Large intestine (tissue), 3 donors: ENCODE results near the gene SETBP1. TPM values are rescaled to one million over a fixed set of nuclear protein-coding genes. Genes with fewer than 3 reads are reported as not detected.

Experiments
- DNase-seq, 2 donors: peaks; one replicate each; pipeline versions ENCODE4 v3.0.0 to v3.0.0-alpha.2; 2013
- H3K27ac ChIP-seq: one replicate; pipeline ENCODE4 v1.5.1; 2013; ENCODE audit warnings: low read length
- H3K27me3 ChIP-seq: 2 replicates; pipeline ENCODE4 v1.6.1; 2013; ENCODE audit warnings: low read length; ENCODE audit not compliant: control insufficient read depth, insufficient read depth
- H3K36me3 ChIP-seq: 2 replicates; pipeline ENCODE4 v1.6.1; 2013; ENCODE audit warnings: low read length; ENCODE audit not compliant: control insufficient read depth, insufficient read depth
- H3K4me1 ChIP-seq: one replicate; pipeline ENCODE4 v1.6.1; 2013; ENCODE audit warnings: low read length; ENCODE audit not compliant: control insufficient read depth, insufficient read depth
- H3K4me3 ChIP-seq: one replicate; pipeline ENCODE4 v1.5.1; 2013; ENCODE audit warnings: low read length
- H3K9me3 ChIP-seq: one replicate; pipeline ENCODE4 v1.6.1; 2013; ENCODE audit warnings: mild to moderate bottlenecking, low read depth, low read length, moderate library complexity; ENCODE audit not compliant: control insufficient read depth
- WGBS: methylation state at CpG from one replicate; pipeline ENCODE4 v1.1.5; 2013; ENCODE audit warnings: low lambda C conversion rate; ENCODE audit not compliant: insufficient coverage; 5-methylcytosine and 5-hydroxymethylcytosine counted together
- polyA plus RNA-seq: library from polyadenylated mRNA; unstranded; fragments of 120-200 nt; gene quantifications from one replicate; pipeline ENCODE4 v1.2.1, GENCODE V29; 2013

SETBP1 gene
- polyA plus RNA-seq, 1 donor: 6.7 TPM

DNA sequence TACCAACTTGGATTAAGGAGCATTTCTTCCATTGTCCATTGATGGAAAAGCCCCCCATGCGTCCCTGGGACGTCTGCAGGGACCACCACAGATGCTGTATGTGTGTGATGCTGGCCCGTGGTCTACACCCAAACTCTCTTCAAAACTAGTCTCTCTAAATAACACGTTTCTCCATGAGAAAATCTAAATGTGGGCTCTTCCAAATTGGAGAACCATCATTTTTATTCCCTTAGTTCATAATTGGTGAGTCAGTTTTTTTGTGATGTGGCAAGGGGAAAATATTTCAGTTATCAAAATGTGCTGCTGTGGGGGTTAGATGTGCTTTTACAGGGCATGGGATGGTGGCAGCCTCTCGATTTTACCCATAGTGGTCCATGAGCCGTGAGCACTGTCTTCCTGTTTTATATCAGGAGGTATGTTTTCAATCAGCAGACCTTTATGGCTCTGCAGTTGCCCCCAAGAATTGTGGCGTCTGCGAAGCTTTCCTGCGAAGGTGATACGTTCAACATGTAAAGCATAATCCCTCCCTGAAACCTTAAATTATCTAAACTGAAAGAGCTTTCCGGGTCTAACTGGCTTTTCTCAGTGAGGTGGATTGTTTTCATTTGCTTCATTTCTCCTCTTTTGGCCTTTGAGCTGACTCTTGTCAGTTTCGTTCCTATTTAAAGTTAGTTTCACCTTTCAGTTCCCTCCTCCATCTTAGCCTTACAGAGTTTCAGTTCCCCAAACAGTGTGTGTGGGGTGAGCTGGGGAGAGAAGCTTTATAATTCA, 78.4 kb downstream of the SETBP1 start:
- Histone ChIP-seq H3K27me3 (no peaks in the 10 kb centered on the region), H3K27ac (peak overlapping the region; percentile 5), H3K4me1 (peaks cover 16% of the 10 kb centered on the region), H3K4me3 (no peak overlapping the region), H3K36me3 (no peaks in the 10 kb centered on the region), H3K9me3 (no peaks in the 10 kb centered on the region)
- WGBS: 25% methylated on average over 1 of the region's 12 CpGs
- DNase-seq: peak in 1 of 2 donors; percentile 63

GRCh38 chr18:44759925-44760342, 79.2 kb downstream of the SETBP1 start:
- H3K4me1 ChIP-seq: peaks cover 16% of the 10 kb centered on the region
- no peaks in the 10 kb centered on the region for H3K9me3 ChIP-seq
- no peaks in the 10 kb centered on the region for H3K36me3 ChIP-seq
- no peaks in the 10 kb centered on the region for H3K27me3 ChIP-seq
- no peak overlapping the region for H3K4me3 ChIP-seq
- WGBS: no CpG with 5 or more reads among the region's 1 CpG
- DNase-seq: peak in 1 of 2 donors; percentile 41
- H3K27ac ChIP-seq: peak overlapping the region; percentile 5

DNA sequence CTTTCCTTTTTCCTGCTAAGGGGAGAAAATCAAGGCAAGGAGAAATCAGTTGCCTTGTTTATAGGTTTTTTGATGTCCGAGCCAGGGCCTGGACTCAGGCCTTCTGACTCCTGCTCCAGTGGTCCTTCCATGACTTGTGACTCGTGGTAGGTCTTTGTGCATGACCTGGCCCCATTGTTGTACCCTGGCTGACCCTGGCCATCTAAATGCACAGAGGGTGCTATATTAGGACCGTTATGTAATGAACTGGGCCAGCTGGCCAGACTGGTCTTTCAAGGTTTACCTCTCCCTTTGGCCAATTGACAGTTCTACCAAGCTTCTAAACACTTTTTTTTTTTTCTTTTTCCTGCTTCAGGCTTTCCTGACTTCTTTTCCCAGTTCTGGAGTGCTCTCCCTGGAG, 81.1 kb downstream of the SETBP1 start:
- DNase-seq: no peak
- no CpG with 5 or more reads among the region's 3 CpGs for WGBS
- no peak overlapping the region for H3K27ac ChIP-seq
- no peak overlapping the region for H3K4me3 ChIP-seq
- peaks cover 19% of the 10 kb centered on the region for H3K4me1 ChIP-seq
- H3K9me3 ChIP-seq: no peaks in the 10 kb centered on the region
- no peaks in the 10 kb centered on the region for H3K27me3 ChIP-seq
- no peaks in the 10 kb centered on the region for H3K36me3 ChIP-seq

DNA sequence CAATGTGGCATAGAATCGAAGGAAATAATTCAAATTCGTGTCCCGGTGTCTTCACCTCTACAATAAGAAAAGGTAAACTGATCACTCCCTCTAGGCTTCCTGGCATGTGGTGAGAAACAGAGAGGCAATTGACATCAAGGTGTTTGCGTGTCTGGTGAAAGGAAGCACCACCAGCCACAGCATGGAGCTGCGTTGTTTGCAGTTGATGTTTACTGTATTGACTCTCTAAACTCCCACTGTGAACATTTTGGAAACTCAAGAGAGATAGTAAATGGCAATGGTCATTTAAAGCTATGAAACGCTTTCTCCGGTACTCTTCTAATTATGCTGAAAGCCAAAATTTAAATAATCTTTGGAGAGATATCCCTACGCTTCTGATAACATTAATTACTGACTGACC, 82.6 kb downstream of the SETBP1 start:
- H3K4me3 ChIP-seq: no peak overlapping the region
- peaks cover 19% of the 10 kb centered on the region for H3K4me1 ChIP-seq
- WGBS: 95% methylated on average over 3 of the region's 8 CpGs
- no peaks in the 10 kb centered on the region for H3K9me3 ChIP-seq
- no peaks in the 10 kb centered on the region for H3K27me3 ChIP-seq
- no peak for DNase-seq
- no peak overlapping the region for H3K27ac ChIP-seq
- no peaks in the 10 kb centered on the region for H3K36me3 ChIP-seq

DNA sequence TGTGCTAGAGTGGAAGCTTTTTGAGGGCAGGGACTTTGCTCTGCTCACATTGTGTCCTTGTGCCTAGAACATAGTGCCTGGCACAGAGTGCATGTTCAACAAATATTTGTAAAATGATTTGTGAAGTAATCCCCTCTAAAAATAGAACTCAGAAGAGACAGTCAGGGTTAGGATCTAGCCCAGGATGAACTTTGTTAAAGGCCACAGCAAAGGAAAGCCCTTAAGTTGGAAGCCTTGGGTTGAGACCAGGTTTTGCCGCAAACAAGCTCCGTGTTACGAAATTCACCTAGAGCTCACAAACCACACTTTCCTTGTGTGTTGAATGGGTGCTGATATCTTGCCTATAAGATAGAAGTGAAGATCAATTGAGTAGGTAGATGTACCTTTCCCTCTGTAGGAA, 84.2 kb downstream of the SETBP1 start:
- no peak overlapping the region for H3K4me3 ChIP-seq
- no peaks in the 10 kb centered on the region for H3K27me3 ChIP-seq
- WGBS: no CpG with 5 or more reads among the region's 3 CpGs
- H3K4me1 ChIP-seq: peaks cover 9% of the 10 kb centered on the region
- no peak for DNase-seq
- no peak overlapping the region for H3K27ac ChIP-seq
- no peaks in the 10 kb centered on the region for H3K36me3 ChIP-seq
- no peaks in the 10 kb centered on the region for H3K9me3 ChIP-seq

DNA sequence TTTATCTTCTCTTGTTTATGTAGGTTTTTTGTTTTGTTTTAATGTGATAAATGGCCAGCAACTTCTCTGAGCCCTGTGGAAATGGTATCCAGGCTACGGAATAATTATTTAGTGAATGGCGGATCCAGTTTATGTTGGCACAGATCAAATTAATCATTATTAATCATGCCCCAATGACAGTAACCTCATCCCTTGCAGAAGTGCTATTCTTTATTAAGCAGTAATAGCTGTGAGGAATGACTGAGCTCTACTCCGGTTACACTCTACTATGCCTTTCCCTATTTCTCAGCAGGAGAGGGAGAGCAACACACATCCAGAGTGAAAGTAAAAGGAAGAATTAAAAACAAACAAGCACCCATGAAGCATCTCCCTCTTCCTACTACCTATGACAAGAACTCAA, 84.8 kb downstream of the SETBP1 start:
- no peak overlapping the region for H3K4me3 ChIP-seq
- H3K27me3 ChIP-seq: no peaks in the 10 kb centered on the region
- no peaks in the 10 kb centered on the region for H3K36me3 ChIP-seq
- peaks cover 4% of the 10 kb centered on the region for H3K4me1 ChIP-seq
- no peaks in the 10 kb centered on the region for H3K9me3 ChIP-seq
- WGBS: no CpG with 5 or more reads among the region's 3 CpGs
- DNase-seq: no peak
- H3K27ac ChIP-seq: no peak overlapping the region

DNA sequence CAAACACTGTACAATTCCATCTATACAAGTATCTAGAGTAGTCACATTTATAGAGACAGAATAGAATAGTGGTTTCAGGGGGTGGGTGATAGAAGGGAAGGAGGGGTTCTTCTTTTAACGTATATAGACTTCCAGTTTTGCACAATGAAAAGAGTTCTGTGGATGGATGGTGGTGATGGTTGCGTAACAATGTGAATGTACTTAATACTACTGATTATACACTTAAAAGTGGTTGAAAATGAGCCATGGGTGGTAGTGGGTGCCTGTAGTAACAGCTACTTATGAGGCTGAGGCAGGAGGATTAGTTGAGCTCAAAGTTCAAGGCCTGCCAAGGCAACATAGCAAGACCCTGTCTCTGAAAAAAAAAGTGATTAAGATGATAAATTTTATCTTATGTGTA, 85.8 kb downstream of the SETBP1 start:
- no peak for DNase-seq
- WGBS: no CpG with 5 or more reads among the region's 2 CpGs
- H3K9me3 ChIP-seq: no peaks in the 10 kb centered on the region
- H3K27ac ChIP-seq: no peak overlapping the region
- no peak overlapping the region for H3K4me3 ChIP-seq
- H3K36me3 ChIP-seq: no peaks in the 10 kb centered on the region
- peaks cover 11% of the 10 kb centered on the region for H3K4me1 ChIP-seq
- no peaks in the 10 kb centered on the region for H3K27me3 ChIP-seq

DNA sequence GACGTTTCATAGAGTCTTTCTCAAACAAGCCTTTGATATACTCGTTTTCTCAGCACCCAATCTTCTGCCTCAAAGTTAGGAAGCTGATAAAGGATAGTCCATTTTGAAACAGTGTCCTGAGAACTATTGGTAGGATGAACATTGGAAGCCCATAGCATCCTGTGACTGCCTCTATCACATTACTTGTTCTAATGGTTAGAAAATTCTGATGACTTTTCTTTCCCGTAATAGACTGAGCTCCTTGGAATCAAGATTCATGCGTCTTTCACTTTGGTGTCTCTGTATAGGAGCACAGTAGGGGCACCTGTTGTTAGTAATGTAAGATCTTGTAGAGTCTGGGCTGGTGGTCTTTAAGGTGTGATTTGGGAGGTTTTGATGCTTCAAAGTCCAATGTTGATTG, 87.1 kb downstream of the SETBP1 start:
- no peaks in the 10 kb centered on the region for H3K9me3 ChIP-seq
- no peak overlapping the region for H3K4me3 ChIP-seq
- no peaks in the 10 kb centered on the region for H3K36me3 ChIP-seq
- H3K27me3 ChIP-seq: no peaks in the 10 kb centered on the region
- peaks cover 21% of the 10 kb centered on the region for H3K4me1 ChIP-seq
- 100% methylated on average over 2 of the region's 4 CpGs for WGBS
- no peak for DNase-seq
- H3K27ac ChIP-seq: no peak overlapping the region

- no CpG with 5 or more reads among the region's 2 CpGs for WGBS
- Histone ChIP-seq H3K4me1 (peaks cover 21% of the 10 kb centered on the region), H3K27me3 (no peaks in the 10 kb centered on the region), H3K36me3 (no peaks in the 10 kb centered on the region), H3K9me3 (no peaks in the 10 kb centered on the region), H3K27ac (no peak overlapping the region), H3K4me3 (no peak overlapping the region)
- DNase-seq: no peak
Observed at GRCh38 chr18:44770641-44771040, 90.0 kb downstream of the SETBP1 start.

DNA sequence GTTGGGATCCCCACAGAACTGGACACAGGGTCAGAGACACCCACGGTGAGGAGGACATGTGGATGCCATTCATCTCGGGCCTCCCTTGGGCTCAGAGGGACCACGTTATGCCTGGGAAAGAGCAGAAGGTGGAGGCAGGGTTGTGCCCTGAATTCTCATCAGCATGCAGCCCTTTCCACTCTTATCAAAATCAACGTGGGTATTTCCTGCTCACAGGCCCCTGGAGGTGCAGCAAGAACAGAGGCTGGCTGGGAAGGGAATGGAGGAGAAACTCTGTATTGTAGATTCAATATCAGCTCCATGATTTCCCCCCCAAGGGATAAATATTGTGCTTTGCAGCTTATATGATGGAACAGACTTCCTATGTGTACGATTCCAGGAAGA, 90.9 kb downstream of the SETBP1 start:
- H3K4me3 ChIP-seq: no peak overlapping the region
- no CpG with 5 or more reads among the region's 5 CpGs for WGBS
- H3K27ac ChIP-seq: peak overlapping the region; percentile 55
- no peaks in the 10 kb centered on the region for H3K9me3 ChIP-seq
- no peaks in the 10 kb centered on the region for H3K27me3 ChIP-seq
- H3K36me3 ChIP-seq: no peaks in the 10 kb centered on the region
- peaks cover 18% of the 10 kb centered on the region for H3K4me1 ChIP-seq
- DNase-seq: no peak
